EH (cell line): ENCODE data around the gene ABRAXAS1.
"Not testable (repeated sequence)": the region's sequence is repeated elsewhere in the genome, so short reads cannot be mapped to it uniquely, and the experiment has no call there.

Source experiments
- DNase-seq: peaks from one replicate; pipeline ENCODE4 v3.0.0-alpha.2; 2015; ENCODE audit warnings: low read depth

The ABRAXAS1 gene

DNA sequence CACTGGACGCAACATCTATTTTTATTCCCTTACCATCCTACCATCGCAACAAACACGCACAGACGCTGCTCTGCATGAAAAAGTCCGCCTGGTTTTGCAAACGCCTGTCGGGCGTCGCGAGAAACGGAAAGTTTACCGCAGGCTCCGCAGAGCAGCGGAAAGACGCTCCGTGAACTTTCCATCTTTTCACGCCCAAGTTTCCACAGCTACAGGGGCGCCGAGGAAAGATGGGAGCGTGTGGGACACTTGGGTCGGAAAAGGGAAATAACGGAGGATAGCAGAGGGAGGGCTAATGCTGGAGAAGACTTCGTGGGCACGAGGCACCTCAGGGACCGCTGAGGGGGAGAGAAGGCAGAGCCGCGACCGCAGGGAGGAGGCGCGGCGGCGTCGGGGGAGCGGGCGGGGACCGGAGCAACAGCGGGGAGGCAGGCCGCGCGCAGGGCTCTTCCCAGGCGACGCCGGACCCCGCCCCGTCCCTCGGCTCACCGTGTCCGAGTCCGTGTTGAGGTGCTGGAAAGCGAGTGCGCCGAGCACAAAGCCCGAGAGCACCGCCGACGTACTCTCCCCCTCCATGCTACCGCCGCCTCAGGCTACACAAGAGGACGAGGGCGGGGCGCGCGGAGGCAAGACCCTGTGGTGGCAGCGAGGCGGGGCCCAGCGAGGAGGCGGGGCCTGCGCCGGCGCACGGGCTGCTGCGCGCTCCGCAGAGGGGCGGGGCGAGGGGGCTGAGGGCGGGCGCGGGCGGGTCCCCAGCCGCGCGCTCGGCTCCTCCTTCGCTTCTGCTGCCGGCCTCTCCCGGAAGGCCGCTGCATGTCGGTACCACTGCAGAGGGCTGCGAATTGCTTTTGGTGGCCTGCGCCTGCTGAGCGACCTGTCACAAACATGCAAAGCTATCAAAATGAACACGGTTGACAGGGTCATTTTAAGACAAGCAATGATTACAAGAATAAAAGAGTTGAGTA, at the start of gene ABRAXAS1:
ABRAXAS1 (minus strand) TSS at position 601 of the 962 bp plus-strand sequence; CDS start at position 573, 28 bp downstream.
- DNase-seq = peak; percentile 94

DNA sequence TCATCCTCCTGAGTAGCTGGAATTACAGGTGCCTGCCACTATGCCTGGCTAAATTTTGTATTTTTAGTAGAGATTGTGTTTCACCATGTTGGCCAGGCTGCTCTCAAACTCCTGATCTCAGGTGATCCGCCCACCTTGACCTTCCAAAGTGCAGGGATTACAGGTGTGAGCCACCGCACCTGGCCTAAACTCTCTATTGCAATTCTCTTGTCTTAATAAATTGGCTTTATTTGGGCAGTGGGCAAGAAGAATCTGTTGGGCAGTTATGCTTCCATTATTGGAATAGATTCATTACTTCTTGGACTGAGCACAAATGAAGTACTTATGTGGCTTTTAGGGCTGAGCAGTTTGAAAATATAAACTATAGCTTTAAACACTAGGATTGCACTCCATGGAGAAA, 42.8 kb upstream of the ABRAXAS1 start:
- DNase-seq = no peak

DNA sequence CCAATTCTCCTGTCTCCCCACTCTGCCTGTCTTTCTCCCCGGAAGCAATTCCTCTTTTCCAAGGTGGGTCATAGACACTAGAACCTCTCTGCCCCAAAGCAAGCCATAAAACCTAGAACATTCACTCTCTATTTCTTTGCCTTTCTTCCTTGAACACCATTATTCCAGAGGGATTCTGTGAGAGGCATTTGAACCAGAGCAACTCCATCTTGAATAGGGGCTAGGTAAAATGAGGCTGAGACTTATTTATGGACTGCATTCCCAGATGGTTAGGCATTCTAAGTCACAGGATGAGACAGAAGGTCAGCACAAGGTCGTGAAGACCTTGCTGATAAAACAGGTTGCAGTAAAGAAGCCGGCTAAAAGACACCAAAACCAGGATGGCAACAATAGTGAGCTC, 37.3 kb upstream of the ABRAXAS1 start:
- DNase-seq = no peak

DNA sequence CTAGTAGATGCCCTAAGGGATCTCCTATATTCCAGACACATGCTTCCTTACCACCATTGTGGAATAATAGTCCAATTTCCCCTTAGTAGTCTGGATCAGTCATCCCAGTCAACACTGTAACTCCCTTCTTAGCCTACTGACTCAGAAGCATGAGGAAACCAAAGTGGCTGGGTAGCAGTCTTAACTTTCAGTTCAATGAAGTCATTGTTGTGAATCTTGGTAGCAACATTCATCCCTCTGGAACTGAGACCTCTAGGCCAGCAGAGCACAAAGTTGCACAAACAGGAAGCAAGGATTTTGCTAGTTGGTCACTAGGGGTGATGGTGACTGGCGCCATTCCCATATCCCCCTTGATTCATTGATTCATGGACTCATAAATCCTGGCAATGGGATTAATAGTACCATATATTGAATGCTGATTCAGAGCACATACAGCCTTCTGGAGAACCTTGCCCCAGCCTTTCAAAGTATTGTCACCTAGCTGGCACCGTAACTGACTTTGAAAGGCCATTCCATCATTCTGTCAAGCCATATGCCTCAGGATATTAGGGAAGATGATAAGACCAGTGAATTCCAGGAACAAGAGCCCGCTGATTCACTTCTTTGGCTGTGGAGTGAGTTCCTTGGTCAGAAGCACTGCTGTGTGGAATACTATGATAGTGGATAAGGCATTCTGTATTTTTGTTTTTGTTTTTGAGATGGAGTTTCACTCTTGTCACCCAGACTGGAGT, 31.3 kb upstream of the ABRAXAS1 start:
- DNase-seq = peak; percentile 48

DNA sequence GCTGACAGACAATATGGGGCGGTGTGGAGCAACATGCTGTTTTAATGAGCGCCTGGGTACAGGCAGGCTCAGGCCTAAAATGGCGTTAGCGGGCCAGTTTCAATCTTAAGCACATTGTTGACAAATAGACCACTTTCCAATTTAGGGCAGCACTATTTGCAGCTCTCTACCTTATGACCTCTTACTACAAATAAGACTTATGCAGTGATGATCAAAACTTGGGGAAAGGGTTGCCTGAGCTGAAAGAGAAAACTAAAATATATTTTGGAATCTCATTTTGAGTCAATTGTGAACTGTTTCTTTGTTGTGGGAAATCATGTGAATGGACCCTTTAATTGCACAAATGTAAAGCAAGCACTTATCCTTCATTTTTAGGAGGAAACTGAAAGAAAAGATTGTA, 25.5 kb upstream of the ABRAXAS1 start:
- no peak for DNase-seq

DNA sequence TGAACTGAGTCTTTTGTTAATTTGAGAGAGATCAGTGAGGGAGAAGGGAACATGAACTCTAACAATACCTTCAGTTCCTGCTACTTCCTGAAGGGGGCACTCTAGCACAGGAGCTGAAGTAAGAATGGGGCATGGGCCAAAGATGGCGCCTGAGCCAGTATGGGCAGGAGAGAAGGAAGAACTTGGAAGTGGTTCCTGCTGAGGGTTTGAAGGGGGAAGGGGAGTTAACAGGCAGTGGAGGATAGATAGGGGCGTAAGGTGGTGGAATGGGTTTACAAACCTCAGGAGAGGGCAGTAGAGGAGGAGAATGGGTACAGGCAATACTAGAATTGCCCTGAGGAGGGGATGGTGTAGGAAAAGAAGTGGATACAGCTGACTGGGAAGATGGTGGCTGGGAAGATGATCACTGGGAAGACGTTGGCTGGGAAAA, 24.3 kb upstream of the ABRAXAS1 start:
- peak; percentile 63 for DNase-seq

DNA sequence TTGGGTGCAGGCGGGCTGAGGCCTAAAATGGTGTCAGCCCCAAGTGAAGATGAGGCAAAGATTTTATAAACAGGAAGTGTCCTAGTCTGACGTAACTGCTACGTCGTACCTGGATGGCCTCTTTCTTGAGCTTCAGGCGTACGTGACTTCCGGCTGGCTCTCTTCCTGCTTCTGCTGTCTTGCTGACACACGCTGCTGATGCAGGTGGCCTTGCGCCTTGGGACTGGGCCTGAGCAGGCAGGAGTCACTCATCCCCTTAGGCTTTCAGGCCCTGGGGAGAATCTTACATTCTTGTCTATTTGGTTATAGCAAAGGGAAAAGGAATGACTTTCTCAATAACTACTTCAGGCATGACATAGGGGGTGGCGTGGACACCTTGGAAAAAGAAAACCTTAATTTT, 20.1 kb upstream of the ABRAXAS1 start:
- no peak for DNase-seq

DNA sequence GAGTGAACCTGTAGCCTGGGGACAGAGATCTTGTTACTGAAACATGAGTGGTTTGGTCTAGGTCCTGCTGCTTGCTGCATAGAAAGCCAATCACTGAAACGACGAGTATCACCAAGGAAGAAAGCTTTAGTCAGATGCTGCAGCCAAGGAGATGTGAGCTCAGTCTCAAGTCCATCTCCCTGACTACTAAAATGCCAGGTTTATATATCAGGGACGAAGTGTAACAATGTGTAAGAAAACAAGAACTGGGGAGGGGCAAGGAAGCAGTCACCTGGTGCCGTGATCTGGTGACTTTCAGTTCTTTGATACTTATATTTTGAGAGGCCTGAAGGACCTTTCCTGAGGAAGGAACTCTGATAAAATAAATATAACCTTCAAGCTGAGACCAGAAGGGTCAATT, 19.6 kb upstream of the ABRAXAS1 start:
- DNase-seq = no peak

DNA sequence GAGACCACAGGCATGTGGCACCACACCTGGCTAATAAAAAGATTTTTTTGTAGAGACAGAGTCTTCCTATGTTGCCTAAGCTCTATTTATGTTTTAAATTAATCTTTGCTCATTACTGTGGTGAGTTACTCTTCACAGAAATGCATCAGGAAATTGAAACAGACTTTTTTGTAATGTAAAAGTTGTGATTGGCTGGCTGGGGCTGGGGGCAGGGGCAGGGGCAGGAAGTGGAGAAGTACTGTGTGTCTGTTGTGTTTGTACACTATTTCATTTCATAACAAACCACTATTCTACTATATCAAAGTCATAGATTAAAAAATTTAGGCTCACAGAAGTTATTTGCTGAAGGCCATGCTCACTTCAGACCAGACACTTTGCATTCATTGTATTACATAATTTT, 19.1 kb upstream of the ABRAXAS1 start:
- no peak for DNase-seq

DNA sequence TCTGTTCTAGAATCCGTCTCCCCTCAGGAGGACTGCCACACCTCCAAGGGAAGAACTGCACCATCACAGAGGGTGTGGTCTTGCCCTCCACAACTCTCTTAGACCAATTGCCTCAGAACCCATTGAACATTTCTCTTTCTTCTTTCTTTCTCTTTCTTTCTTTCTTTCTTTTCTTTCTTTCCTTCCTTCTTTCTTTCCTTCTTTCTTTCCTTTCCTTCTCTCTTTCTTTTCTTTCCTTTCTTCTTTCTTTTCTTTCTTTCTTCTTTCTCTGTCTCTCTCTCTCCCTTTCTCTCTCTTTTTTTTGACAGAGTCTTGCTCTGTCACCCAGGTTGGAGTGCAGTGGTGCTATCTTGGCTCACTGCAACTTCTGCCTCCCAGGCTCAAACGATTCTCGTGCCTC, 16.8 kb upstream of the ABRAXAS1 start:
- DNase-seq = not testable (repeated sequence)

DNA sequence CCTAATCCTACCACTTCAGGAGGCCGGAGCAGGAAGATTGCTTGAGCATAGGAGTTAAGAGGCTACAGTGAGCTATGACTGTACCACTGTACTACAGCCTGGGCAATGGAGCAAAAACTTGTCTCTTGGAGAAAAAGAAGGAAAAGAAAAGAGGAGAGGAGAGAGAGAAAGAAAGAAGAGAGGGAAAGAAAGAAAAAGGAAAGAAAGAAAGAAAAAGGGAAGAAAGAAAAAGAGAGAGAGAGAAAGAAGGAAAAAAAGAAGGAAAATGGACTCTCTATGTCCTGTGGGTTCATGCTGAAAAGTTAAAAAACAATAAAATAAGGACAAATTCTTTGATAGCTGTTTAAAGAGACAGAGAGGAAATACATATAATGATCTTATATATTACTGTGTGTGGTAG, 13.3 kb upstream of the ABRAXAS1 start:
- no peak for DNase-seq

DNA sequence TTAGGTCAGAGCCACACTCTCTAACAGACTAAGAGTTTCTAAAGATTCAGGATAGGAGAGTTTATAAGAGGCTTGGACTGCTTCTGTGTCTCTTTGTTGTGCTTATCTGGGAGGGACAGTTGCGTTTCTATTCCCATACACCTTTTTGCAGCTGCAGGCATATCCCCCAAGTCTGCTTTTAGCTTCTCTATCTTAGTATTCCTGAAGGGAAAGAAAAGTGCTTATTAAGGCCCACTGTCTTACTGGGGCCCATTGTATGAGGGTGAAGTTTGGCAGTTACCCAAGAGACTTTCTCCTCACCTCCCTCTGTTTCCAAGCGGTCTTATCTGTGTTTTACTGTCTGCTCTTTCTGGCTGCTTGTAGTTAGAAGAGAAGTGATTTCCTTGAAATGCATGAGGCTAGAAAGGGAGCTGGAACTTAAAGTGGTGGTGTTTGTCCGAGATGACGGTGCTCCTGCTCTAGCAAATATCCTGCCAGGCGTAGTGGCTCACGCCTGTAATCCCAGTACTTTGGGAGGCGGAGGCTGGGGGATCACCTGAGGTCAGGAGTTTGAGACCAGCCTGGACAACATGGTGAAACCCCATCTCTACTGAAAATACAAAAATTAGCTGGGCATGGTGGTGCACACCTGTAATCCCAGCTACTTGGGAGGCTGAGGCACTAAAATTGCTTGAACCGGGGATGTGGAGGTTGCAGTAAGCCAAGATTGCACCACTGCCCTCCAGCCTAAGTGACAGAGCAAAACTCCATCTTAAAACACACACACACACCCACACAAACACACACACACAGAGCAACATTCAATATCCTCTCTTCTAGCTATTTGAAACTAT, 11.4 kb upstream of the ABRAXAS1 start:
- DNase-seq = not testable (repeated sequence)

DNA sequence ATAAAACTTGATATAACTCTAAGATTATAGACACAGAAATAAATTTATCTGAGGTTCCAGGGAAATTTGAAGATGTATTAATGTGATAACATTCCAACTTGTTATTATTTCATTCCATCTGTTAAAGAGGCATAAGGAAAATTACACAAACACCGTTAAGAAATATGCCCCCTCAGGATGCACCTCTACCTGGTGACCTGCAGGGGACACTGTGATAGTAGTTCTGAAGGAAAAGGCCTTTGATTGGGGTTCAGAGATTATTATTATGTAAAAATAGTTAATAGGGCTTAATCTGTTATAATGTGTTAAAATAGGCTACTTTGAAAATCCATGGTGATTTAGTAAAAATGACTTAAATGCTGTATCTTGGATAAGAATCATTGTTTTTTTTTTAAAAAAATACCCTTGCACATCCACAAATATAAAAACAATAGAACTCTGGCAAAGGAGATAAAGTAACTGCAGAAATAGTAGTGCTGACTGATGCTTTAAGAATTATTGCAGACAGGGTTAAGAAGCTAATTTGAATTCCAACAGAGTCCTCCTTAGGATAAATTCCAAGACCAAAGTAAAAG, 6.1 kb upstream of the ABRAXAS1 start:
- DNase-seq = peak; percentile 34

DNA sequence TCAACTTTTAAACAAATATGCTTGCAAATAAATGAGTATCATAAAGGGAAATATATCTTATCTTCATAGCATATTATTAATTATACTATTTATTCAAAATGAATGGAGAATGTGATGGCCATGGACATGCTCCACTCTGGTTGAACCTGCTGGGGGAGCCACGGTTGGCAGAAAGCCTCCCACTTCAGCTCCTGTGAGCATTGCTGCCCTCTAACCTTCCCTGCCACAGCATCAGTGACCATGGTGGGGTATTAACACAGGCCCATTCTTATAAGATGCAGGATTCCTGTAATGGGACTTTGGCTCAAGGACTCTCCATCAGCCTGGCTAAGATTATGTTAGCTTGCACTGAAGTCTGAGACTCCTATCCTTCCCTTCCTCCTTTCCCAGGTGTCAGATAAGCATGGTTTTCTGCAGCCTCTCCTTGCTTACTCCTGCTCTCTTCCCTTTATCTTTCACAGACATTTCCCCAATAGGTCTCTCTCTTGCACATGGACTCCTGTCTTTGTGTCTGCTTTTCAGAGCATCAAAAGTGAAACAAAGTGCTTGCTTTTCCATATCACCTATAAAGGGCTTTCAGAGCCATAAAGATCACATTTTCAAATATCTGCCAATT, 4.9 kb upstream of the ABRAXAS1 start:
- DNase-seq = no peak

DNA sequence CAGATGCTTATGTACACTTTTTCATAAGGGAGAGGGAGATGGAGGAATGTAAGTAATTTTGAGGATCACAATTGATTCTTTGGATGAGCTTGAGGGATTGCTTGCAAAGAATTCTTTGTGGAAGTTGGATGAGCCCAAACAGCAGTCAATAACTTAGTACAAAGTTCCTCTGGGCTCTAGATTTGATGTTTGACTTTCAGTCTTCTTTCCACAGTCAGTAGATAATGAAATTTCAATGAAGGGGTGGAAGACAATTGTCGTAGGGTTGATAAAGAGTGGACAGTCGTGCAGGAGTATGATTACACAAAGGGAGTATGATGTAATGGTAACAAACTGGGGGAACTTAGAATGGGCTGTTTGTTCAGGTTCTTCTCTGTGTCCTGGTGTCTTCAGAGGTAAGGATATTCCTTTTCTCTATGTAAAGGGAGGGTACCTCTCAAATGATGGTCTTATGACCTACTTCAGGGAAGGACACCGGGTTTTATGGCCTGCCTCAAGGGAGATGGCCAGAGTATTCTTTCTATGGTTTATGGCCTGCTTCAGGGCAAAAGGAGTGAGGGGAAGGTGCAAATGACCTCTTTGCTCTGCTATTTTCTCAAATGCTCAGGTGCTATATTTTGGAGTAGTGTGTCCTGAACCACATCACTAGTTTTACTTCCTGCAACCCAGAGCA, 1.7 kb upstream of the ABRAXAS1 start:
- DNase-seq = no peak

DNA sequence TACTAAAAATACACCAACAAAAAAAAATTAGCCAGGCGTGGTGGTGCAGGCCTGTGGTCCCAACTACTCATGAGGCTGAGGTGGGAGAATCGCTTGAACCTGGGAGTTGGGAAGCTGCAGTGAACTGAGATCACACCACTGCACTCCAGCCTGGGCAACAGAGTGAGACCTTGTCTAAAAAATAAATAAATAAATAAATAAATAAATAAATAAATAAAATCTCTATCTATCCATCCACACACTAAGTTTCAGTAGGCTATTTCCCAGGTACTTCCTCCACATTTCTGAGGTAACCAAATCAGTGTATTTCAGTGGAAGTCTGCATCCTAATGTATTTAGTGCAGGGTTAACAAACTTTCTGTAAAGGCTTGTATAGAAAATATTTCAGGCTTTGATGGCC, 10.9 kb downstream of the ABRAXAS1 start:
- no peak for DNase-seq

DNA sequence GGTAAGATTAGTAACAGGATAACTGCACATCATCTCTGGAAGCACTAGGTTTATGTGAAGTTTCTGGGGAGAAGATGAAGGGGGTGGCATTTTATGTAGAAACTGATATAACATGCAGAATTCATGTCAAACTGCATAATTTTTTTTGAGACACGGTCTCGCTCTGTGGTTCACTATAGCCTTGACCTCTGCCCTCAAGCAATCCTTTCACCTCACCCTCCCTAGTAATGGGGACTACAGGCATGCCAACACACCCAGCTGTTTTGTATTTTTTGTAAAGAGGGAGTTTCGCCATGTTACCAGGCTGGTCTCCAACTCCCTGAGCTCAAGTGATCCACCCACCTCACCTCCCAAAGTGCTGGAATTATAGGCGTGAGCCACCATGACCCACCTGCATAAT, 11.5 kb downstream of the ABRAXAS1 start:
- DNase-seq = no peak

DNA sequence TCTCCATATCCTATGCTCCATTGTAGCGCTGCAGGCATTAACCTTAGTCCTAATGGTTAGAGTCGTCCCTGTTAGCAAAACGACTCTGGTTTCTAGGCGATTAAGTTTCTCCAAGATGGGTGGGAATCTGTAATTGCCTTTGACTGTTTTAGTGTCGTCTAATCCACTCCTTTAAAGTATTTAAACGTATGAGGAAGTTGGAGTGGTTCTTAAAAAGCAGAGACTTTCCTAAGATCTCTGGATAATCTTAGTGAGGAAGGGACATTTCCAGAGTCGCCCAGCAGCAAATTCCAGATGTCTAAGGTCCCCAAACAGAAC, 28.8 kb downstream of the ABRAXAS1 start:
- DNase-seq = no peak

DNA sequence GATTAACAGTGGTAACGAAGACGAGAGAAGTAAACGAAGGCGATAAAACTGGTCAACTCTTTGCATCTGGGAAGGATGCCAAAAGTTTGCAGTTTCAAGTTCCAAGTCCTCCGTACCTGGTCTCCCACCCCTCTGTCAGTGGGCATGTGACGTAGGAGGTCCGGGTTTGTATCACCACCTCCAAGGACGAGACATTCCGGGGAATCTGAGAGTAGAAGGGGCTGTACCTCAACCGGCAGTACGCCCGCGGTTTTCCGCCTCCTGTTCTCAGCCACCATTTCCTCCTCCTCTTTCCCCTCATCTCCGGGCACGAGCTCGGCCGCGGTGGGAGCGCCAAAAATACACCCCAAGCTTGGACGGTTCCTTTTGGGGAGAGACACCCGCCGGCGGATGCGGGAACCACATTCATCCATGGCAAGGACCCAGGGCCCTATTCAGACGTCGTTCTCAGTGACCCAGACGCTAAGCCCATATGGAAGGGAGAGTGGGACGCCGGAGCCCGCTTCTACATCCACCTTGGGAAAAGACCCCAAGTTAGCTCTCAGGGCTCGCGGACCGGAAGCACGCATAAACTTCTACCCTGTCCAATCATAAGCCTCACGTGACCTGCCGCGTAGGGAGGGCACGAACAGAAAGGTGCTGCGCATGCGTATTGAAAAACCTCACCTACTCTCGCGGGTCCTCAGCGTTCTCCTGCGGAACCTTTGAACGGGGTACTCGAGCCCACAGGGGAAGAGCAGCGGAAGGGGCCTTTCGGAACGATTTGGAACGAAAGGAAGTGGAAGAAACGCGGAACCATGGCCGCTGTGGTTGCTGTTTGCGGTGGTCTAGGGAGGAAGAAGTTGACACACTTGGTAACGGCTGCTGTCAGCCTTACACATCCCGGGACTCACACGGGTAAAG, 29.4 kb downstream of the ABRAXAS1 start, which contains the start of the genes HELQ and MRPS18C:
HELQ (minus strand) TSS at position 543 of the 903 bp plus-strand sequence; CDS start at position 413, 130 bp downstream.
MRPS18C (plus strand) TSS at position 778 of the 903 bp plus-strand sequence; CDS start at position 798, 20 bp downstream.
- DNase-seq = peak; percentile 99

DNA sequence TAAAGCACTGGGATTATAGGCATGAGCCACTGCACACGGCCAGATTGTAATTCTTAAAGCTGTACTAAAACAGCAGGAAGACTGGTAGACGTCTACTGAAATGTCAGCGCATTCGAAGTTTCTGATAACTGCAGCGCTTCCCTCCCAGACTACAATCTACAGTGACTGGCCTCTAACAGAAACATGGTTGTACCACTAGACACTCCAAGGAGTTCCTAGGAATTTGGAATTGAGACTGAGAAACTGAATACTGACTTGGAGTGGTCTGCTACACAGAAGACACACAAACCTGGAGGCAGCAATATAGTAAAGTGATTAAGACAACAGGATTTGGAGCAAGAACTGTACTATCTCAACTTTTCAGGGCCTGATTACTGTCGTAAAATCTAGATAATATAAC, 30.2 kb downstream of the ABRAXAS1 start:
- peak; percentile 13 for DNase-seq
